Superior temporal gyrus (tissue), 1 donor: ENCODE data around the gene DUSP2.
"Not testable (repeated sequence)": the region's sequence is repeated elsewhere in the genome, so short reads cannot be mapped to it uniquely, and the experiment has no call there.

ENCODE experiments used
- DNase-seq: peaks from one replicate; pipeline ENCODE4 v3.0.0-alpha.2; 2016; ENCODE audit errors: extremely low spot score

DUSP2 gene

DNA sequence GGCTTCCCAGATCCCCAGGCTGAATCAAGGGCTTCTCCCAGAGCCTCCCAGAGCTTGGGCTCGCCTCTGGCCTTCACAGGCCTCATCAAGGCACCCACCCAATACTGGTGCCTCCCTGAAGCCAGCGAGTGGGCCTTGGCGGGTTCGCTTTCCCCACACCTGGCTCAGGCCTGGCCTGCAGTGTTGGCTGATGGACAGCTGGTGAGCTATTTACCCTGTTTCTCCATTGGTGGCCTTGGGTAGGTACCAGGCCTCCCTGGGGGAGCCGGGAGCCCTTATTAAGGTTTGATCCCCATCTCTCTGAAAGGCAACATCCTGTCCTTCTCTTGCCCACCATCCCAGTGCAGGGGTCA is 18.2 kb upstream of the DUSP2 start:
- no peak for DNase-seq

- DNase-seq = no peak
Observed at GRCh38 chr2:96161898-96162297, 16.7 kb upstream of the DUSP2 start.

GRCh38 chr2:96160366-96160765 is 15.1 kb upstream of the DUSP2 start:
- DNase-seq = not testable (repeated sequence)

DNA sequence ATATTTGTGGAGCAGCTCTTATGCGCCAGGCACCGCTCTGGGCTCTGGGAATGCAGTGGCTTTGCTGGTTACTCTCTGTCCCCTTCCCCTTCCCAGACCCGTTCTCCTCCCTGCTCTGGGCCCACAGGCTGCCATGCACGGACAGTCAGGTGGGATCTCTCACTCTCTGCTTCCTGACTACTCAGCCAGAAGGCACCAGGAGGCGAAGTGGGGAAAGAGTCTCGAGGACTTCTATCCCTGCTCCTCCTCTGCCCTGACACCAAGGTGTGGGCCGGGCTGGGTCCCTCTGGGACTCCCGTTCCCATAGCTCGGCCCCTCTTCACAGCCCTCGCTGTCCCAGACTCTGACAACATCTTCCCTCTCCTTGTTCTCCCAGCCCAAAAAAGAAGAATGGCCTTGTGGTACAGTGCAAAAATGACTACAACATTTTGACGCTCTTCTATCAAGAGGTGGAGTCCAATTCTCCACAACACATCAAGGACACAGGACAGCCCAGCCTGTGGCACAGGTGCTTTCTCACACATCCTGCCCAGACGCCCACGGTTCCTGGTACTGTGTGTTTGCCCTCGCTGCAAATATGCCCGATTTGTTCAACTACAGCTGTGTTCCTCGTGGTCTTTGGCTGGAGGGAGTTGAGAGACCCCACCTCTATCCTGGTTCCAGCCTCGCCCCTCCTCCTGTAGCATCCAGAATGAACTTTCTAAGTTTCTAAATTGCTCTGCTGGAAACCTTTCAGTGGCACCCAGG is 14.0 kb upstream of the DUSP2 start:
- DNase-seq = no peak

GRCh38 chr2:96158554-96158940 is 13.3 kb upstream of the DUSP2 start:
- DNase-seq = no peak

DNA sequence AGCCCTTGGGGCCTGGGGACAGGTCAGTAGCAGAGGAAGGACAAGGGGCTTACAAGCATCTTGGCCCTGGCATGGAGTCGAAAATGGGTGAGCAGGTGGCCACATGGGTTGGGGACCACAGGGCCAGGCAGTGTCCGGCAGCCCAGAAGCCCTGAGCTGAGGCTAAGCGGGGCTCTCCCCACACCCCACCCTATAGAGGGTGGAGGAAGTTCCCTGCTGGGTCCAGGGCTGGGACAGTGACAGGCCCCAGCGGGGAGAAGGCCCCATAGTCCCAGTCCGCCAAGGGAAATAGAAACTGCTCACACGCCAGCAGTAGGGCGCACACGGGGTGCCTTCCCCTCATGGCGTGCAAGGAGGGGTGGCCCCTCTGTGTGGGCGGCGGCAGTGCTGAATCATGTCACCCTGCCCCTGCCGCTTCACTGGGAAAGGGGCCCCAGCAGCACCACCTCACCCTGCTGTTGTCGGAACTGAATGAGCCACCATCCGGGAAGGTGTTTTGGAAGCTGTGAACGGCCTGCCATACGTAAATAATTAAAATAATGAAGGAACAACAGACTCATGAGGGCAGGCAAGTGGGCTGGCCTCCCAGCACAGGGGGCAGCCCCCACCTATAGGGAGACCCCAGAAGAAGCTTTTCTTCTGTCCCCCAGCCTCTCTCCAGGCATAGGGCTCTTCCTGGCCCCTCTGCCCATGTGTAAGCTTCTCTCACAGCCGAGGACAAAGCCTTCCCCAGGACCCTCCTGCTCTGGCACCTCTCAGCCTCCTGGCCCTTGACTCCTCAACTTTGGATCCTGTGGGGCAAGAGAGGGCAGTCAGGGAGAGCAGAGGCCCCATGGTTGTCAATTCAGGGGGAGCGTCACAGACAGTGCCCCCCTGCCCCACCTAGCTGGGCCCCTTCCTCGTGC is 12.7 kb upstream of the DUSP2 start:
- DNase-seq = no peak

GRCh38 chr2:96156926-96157648 is 11.8 kb upstream of the DUSP2 start:
- no peak for DNase-seq

DNA sequence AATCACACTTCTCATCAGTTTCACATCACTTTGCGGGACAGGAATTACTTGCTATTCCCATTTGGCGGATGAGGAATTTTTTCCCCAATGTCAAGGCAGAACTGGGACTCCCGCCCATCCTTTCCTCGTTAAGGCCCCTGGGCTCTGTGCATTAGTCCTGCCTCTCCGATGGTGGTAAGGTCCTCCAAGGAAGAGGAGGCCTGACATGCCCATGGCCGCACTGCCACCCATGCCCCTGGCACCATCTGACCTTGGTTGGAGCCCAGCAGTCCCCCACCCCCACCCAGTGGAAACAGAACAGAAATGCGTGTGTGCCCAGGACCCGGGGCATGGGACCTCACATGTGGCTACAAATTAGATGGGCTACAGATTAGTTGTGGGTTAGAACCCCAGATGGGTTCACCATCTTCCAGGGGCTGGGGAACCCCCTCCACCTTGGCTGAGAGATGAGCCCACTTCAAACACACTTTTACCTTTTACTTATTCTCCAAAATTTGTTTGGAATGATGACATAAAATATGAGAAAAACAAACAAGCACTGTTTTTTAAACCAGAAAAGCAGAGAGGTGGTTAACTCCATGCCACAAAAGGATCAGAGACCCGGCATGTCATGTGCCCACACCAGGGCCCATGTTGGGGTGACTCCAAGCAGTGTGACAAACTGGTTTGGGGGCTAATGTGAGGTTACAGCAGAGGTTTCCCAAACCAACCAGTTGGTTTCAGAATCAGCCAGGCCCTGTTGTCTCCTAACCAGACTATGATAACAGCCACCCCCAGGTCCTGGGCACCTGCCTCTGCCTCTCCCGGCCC is 11.0 kb upstream of the DUSP2 start:
- DNase-seq = no peak

DNA sequence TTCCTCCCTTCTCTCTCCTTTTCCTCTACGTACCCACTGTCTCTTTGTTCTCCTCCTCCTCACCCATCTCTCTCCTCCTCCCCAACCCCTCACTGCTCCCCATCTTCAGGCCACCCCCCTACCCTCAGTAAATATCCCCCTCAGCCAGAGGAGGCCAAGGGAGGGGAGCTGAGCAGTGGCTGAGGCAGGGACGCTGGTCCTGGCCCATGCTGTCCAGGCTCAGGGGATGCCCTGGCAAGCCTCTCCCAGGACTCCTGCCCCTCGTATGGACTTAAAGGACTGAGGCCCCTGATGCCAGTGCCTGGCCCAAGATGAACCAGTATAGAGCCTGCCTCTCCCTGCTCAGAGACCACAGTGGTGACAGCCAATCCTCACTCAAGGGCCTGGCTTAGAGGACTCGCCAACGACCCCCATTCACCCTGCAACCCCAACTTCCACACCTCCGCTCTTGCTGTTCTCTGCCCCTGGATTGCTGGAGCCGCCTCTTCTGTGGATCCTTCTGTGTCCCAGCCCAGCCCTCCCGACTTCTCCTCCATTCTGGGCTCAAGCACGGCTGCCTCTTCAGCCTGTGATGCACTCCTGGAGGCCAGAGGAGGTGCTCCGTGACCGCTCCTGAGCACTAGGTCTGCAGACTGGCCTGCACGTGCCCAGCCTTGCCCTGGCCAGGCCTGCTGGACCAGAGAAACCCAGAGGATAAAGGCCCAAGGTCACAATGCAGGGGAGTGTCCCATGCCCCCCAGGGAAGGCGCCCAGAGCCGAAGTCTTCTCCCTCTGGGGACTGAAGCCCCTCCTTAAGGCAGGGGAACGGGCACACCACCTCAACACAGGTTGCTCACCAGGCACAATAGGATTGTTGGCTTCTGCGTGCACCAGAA is 9.5 kb upstream of the DUSP2 start:
- DNase-seq = no peak

DNA sequence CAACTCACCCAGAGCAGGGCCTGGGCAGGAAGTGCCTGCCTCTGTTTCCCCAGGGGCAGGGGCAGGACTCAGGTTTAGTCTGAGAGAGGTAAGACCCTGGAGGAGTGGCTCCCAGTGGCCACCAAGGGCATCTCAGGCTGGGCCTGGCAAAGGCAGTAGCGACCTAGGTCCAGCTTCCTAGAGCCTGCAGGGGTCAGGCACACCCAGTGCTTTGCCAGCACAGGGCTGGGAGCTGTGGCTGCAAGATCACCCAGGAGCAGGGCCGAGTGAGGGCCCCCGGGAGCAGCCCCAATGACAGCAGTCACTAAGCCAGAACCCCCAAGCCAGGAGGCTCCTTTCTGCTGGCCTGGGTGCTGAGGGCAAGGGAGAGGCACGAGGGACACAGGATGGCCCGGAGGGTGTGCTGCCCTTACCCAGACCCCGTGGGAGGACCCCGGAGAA is 8.8 kb upstream of the DUSP2 start:
- DNase-seq = no peak

DNA sequence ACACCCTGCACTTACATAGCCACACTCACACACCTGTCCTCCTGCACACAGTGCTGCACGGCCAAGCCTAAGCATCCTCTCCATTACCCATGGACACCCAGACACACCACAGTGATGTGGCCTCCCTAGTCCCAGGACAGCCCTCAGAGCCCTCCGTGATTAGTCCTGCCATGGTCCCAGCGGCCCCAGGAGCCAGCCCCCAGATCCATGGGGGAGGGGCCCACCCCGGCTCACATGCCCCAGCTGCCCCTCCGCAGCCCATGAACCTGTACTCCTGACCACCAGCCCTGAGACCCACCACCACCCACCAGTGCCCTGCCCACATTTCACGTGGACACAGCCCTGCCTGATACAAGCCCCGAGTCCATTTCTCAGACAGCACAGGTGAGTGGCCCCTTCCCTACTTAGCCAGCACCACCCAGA is 8.1 kb upstream of the DUSP2 start:
- DNase-seq = no peak

- DNase-seq = no peak
Observed at GRCh38 chr2:96152304-96153161, 7.3 kb upstream of the DUSP2 start.

GRCh38 chr2:96151595-96152303 is 6.5 kb upstream of the DUSP2 start:
- no peak for DNase-seq

DNA sequence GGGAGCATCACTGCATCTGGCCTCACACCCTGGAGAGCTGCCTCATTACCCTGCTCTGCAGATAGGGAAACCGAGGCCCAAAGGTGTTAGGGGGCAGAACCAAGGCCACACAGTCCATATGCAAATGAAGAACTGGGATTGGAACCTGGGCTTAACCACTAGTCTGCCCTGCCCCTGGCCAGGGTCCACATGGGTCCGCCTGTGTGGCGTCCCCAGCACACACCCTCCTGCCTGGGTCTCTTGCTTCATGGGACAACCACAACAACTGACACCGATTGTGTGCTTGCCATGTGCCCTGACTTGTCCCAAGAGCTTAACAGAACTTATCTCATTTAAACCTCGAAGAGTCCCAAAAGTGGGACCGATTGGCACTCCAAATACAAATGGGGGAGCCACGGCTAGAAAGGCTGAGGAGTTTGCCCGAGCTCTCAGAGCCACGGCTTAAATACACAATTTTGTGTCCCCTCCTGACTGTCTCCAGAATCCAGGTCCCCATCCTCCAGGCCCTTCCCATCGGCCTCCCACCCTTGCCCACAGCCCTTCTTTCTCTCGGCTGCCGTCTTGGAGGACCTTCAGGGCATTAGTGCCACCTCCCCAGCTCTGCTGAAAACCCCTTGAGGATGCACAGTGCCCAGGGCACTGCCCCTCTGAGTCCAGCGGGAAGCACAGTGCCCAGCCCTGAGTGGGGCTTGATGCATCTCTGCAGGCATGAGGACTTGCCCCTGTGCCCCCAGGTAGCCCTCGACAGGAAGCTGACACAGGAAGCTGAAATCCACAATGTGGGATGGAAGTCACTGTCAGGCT is 5.8 kb upstream of the DUSP2 start:
- no peak for DNase-seq

DNA sequence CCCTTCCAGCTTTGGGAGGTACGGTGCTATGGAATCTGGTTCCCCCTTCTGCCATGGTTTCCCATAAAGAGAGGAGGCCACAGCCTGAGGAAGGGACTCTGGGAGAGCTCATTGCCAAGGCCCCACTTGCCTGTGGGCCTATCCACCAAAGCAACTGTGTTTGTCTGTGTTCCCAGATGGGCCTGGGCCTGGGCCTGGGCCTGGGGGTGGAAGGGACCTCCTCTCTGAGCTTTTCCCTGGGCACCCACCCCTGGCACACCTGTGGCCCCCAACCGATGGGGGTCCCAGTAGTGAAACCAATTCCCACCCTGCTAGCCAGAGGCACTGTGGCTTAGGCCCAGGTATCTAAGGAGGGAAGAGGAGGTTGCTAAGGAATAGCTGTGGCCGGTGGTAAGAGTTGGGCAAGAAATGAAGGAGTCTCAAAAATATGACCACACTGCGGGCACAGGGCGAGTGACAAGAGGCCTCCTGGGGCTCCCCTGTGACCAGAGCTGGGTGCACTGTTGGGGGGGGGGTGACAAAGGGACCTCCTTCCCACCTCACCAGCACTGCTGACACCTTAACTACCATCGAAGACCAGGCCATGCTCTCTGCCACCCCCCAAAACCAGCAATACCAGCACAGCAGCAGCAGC is 4.9 kb upstream of the DUSP2 start:
- DNase-seq = no peak

GRCh38 chr2:96148410-96149217 is 3.4 kb upstream of the DUSP2 start:
- no peak for DNase-seq
